H9 (cell line): ENCODE measurements around the gene ABCD1. TPM values are rescaled to one million over a fixed set of nuclear protein-coding genes. Genes with fewer than 3 reads are reported as not detected.

Source experiments
- DNase-seq: peaks from one replicate; pipeline ENCODE4 v3.0.0-alpha.2; 2017
- H2AFZ ChIP-seq: one replicate; pipeline ENCODE4 v1.6.1; 2013; ENCODE audit warnings: mild to moderate bottlenecking, low read length, control low read depth, moderate library complexity
- H2AK5ac ChIP-seq: 2 replicates; pipeline ENCODE4 v1.6.1; 2013; ENCODE audit warnings: low read length, control low read depth, mixed read lengths; ENCODE audit not compliant: insufficient read length
- H2BK120ac ChIP-seq: one replicate; pipeline ENCODE4 v1.6.1; 2013; ENCODE audit warnings: low read depth, mild to moderate bottlenecking, low read length, control low read depth, inconsistent platforms; ENCODE audit not compliant: poor library complexity, severe bottlenecking
- H2BK12ac ChIP-seq: 2 replicates; pipeline ENCODE4 v1.6.1; 2013; ENCODE audit warnings: low read length, control low read depth, mixed read lengths, low read depth; ENCODE audit not compliant: insufficient read length
- H2BK15ac ChIP-seq: 2 replicates; pipeline ENCODE4 v1.6.1; 2013; ENCODE audit warnings: low read depth, low read length, control low read depth
- H2BK20ac ChIP-seq: one replicate; pipeline ENCODE4 v1.6.1; 2013; ENCODE audit warnings: low read depth, mild to moderate bottlenecking, low read length, control low read depth, inconsistent platforms; ENCODE audit not compliant: poor library complexity, severe bottlenecking
- H2BK5ac ChIP-seq: 2 replicates; pipeline ENCODE4 v1.6.1; 2013; ENCODE audit warnings: low read length, control low read depth, mixed read lengths; ENCODE audit not compliant: insufficient read length
- H3K14ac ChIP-seq: 2 replicates; pipeline ENCODE4 v1.6.1; 2013; ENCODE audit warnings: low read length, control low read depth; ENCODE audit not compliant: insufficient read depth
- H3K18ac ChIP-seq: 2 replicates; pipeline ENCODE4 v1.6.1; 2013; ENCODE audit warnings: low read depth, mild to moderate bottlenecking, mixed read lengths, low read length, control low read depth; ENCODE audit not compliant: insufficient read length
- H3K23ac ChIP-seq: 2 replicates; pipeline ENCODE4 v1.6.1; 2013; ENCODE audit warnings: low read length, control low read depth, mixed read lengths, low read depth; ENCODE audit not compliant: insufficient read length
- H3K23me2 ChIP-seq: 2 replicates; pipeline ENCODE4 v1.6.1; 2013; ENCODE audit warnings: low read depth, mild to moderate bottlenecking, mixed read lengths, low read length, control low read depth; ENCODE audit not compliant: insufficient read length, poor library complexity, severe bottlenecking
- H3K27ac ChIP-seq: 2 replicates; pipeline ENCODE4 v1.5.1; 2013; ENCODE audit warnings: low read length, control low read depth, mixed read lengths, low read depth; ENCODE audit not compliant: insufficient read length
- H3K27me3 ChIP-seq: 2 replicates; pipeline ENCODE4 v1.6.1; 2013; ENCODE audit warnings: low read length, control low read depth, inconsistent platforms; ENCODE audit not compliant: insufficient read depth
- H3K4ac ChIP-seq: 2 replicates; pipeline ENCODE4 v1.6.1; 2013; ENCODE audit warnings: low read depth, mild to moderate bottlenecking, control low read depth, inconsistent platforms, low read length, moderate library complexity
- H3K4me1 ChIP-seq: 2 replicates; pipeline ENCODE4 v1.6.1; 2013; ENCODE audit warnings: low read length, control low read depth, inconsistent platforms; ENCODE audit not compliant: insufficient read depth
- H3K4me2 ChIP-seq: 2 replicates; pipeline ENCODE4 v1.6.1; 2013; ENCODE audit warnings: low read length, control low read depth, mixed read lengths; ENCODE audit not compliant: insufficient read length, insufficient read depth
- H3K56ac ChIP-seq: 2 replicates; pipeline ENCODE4 v1.6.1; 2013; ENCODE audit warnings: low read depth, mild to moderate bottlenecking, mixed read lengths, low read length, control low read depth; ENCODE audit not compliant: insufficient read length
- H3K79me1 ChIP-seq: 2 replicates; pipeline ENCODE4 v1.6.1; 2013; ENCODE audit warnings: low read depth, mild to moderate bottlenecking, moderate library complexity, low read length, control low read depth, inconsistent platforms; ENCODE audit not compliant: insufficient read depth, poor library complexity, severe bottlenecking
- H3K79me2 ChIP-seq: 2 replicates; pipeline ENCODE4 v1.6.1; 2013; ENCODE audit warnings: low read length, control low read depth, inconsistent platforms; ENCODE audit not compliant: insufficient read depth
- H3K9ac ChIP-seq: 2 replicates; pipeline ENCODE4 v1.6.1; 2013; ENCODE audit warnings: low read length, control low read depth, mixed read lengths; ENCODE audit not compliant: insufficient read length; ENCODE audit errors: extremely low read depth
- H3K9me3 ChIP-seq: one replicate; pipeline ENCODE4 v1.6.1; 2013; ENCODE audit warnings: low read depth, low read length, inconsistent platforms; ENCODE audit not compliant: control insufficient read depth
- H3T11ph ChIP-seq: one replicate; pipeline ENCODE4 v1.6.1; 2013; ENCODE audit warnings: mild to moderate bottlenecking, low read length, control low read depth, inconsistent platforms
- H4K20me1 ChIP-seq: one replicate; pipeline ENCODE4 v1.6.1; 2013; ENCODE audit not compliant: control insufficient read depth, insufficient read length, insufficient read depth
- H4K5ac ChIP-seq: 2 replicates; pipeline ENCODE4 v1.6.1; 2013; ENCODE audit warnings: low read depth, mild to moderate bottlenecking, mixed read lengths, low read length, control low read depth; ENCODE audit not compliant: insufficient read length
- H4K8ac ChIP-seq: replicated peaks from 2 replicates; pipeline ENCODE4 v1.6.1; 2013; ENCODE audit warnings: low read length, control low read depth, mixed read lengths, low read depth; ENCODE audit not compliant: insufficient read length
- H4K91ac ChIP-seq: 2 replicates; pipeline ENCODE4 v1.6.1; 2013; ENCODE audit warnings: low read depth, mild to moderate bottlenecking, moderate library complexity, mixed read lengths, low read length, control low read depth; ENCODE audit not compliant: insufficient read length
- H3K27ac Mint-ChIP-seq, 3 experiments: 2 replicates in 2 of 3; 3 replicates in 1 of 3; pipeline ENCODE4 v1.8.0; 2020 to 2021; ENCODE audit warnings: mixed read lengths in 3 of 3, mild to moderate bottlenecking in 1 of 3, moderate library complexity in 1 of 3
- H3K27me3 Mint-ChIP-seq: 2 replicates; pipeline ENCODE4 v1.8.0; 2021; ENCODE audit warnings: low read depth, mild to moderate bottlenecking, moderate library complexity, mixed read lengths
- H3K36me3 Mint-ChIP-seq, 3 experiments: 2 replicates in 2 of 3; 3 replicates in 1 of 3; pipeline ENCODE4 v1.8.0; 2020 to 2021; ENCODE audit warnings: low read depth in 3 of 3, mixed read lengths in 3 of 3; ENCODE audit not compliant: insufficient read depth in 1 of 3
- H3K4me1 Mint-ChIP-seq, 2 experiments: 2 replicates each; pipeline ENCODE4 v1.8.0; 2020; ENCODE audit warnings: mixed read lengths in 2 of 2
- H3K4me3 Mint-ChIP-seq, 2 experiments: 2 replicates in 1 of 2; 3 replicates in 1 of 2; pipeline ENCODE4 v1.8.0; 2020 to 2021; ENCODE audit warnings: mild to moderate bottlenecking in 2 of 2, mixed read lengths in 2 of 2, moderate library complexity in 1 of 2
- H3K9me3 Mint-ChIP-seq, 2 experiments: 2 replicates in 1 of 2; 3 replicates in 1 of 2; pipeline ENCODE4 v1.8.0; 2020; ENCODE audit warnings: mild to moderate bottlenecking in 2 of 2, mixed read lengths in 2 of 2, moderate library complexity in 1 of 2
- WGBS: extraction: QIAGEN DNeasy Blood & Tissue Kit; methylation state at CpG from one replicate; pipeline ENCODE4 v1.1.7; 2013; ENCODE audit warnings: missing lambda C conversion rate, low lambda C conversion rate, mixed read lengths; ENCODE audit not compliant: insufficient read length; ENCODE audit errors: extremely low coverage; 5-methylcytosine and 5-hydroxymethylcytosine counted together
- total RNA-seq: library from RNA; stranded (reverse); gene quantifications from 2 replicates; pipeline ENCODE4 v1.2.1, GENCODE V29; 2021
- TF ChIP-seq, protein P1 (sequence below): fragments of 200-600 bp; sonication (generic); conservative IDR thresholded peaks from 3 replicates; pipeline ENCODE4 v1.8.0; 2021; ENCODE audit warnings: antibody characterized with exemption, mild to moderate bottlenecking

ABCD1 gene
- total RNA-seq, 1 experiment from 2014 or later, result 11.1 TPM

GRCh38 chrX:153731117-153731844 lies 6.6 kb downstream of the ABCD1 start:
- Histone ChIP-seq H3K23ac (no peak overlapping the region), H2AK5ac (no peak overlapping the region), H3K79me1 (no peaks in the 10 kb centered on the region), H4K8ac (no peak overlapping the region), H3K4me1 (no peaks in the 10 kb centered on the region), H3T11ph (no peak overlapping the region), H4K91ac (no peak overlapping the region), H3K9me3 (peaks cover 49% of the 10 kb centered on the region), H2BK5ac (no peak overlapping the region), H4K5ac (no peak overlapping the region), H2BK120ac (no peak overlapping the region), H3K14ac (no peak overlapping the region), H3K18ac (no peak overlapping the region), H2BK12ac (no peak overlapping the region), H3K4me2 (no peak overlapping the region), H3K56ac (no peak overlapping the region), H2AFZ (no peak overlapping the region), H3K79me2 (no peaks in the 10 kb centered on the region), H2BK15ac (no peak overlapping the region), H2BK20ac (no peak overlapping the region), H4K20me1 (no peaks in the 10 kb centered on the region), H3K4ac (no peak overlapping the region), H3K27me3 (no peaks in the 10 kb centered on the region), H3K23me2 (no peaks in the 10 kb centered on the region), H3K27ac (no peak overlapping the region), H3K9ac (no peak overlapping the region)
- Mint-ChIP-seq H3K9me3 (peaks cover 73 to 82% of the 10 kb centered on the region in 2 experiments), H3K36me3 (peaks cover 10 to 38% (median 37%) of the 10 kb centered on the region in 3 experiments), H3K27ac (no peak overlapping the region), H3K4me1 (peaks cover 17 to 19% of the 10 kb centered on the region in 2 experiments), H3K27me3 (no peaks in the 10 kb centered on the region; the same call in 1 of the 2 replicates), H3K4me3 (no peak overlapping the region)
- no peak for DNase-seq
- TF ChIP-seq, protein P1, sequence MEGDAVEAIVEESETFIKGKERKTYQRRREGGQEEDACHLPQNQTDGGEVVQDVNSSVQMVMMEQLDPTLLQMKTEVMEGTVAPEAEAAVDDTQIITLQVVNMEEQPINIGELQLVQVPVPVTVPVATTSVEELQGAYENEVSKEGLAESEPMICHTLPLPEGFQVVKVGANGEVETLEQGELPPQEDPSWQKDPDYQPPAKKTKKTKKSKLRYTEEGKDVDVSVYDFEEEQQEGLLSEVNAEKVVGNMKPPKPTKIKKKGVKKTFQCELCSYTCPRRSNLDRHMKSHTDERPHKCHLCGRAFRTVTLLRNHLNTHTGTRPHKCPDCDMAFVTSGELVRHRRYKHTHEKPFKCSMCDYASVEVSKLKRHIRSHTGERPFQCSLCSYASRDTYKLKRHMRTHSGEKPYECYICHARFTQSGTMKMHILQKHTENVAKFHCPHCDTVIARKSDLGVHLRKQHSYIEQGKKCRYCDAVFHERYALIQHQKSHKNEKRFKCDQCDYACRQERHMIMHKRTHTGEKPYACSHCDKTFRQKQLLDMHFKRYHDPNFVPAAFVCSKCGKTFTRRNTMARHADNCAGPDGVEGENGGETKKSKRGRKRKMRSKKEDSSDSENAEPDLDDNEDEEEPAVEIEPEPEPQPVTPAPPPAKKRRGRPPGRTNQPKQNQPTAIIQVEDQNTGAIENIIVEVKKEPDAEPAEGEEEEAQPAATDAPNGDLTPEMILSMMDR, result no peak
- no CpG with 5 or more reads among the region's 6 CpGs for WGBS
